WTC11 (cell line): Measurements from ENCODE around the gene TGM2.

ENCODE experiments used
- E2F1 ChIP-seq: sonication (generic); formaldehyde crosslinking; IDR thresholded peaks from 2 replicates; pipeline ENCODE4 v1.8.0; 2022; ENCODE audit warnings: mild to moderate bottlenecking, missing genetic modification reagents
- KAT7 ChIP-seq: sonication (generic); formaldehyde crosslinking; IDR thresholded peaks from 2 replicates; pipeline ENCODE4 v1.8.1; 2023; ENCODE audit warnings: missing genetic modification reagents, mild to moderate bottlenecking, borderline replicate concordance
- MXD4 ChIP-seq: fragments of 250-450 bp; sonication (Bioruptor Pico); IDR thresholded peaks from 2 replicates; pipeline ENCODE4 v1.8.0; 2021; ENCODE audit warnings: mild to moderate bottlenecking, moderate library complexity, borderline replicate concordance
- MYBL2 ChIP-seq: sonication (generic); formaldehyde crosslinking; IDR thresholded peaks from 2 replicates; pipeline ENCODE4 v1.8.1; 2023; ENCODE audit warnings: mild to moderate bottlenecking, moderate library complexity, missing genetic modification reagents
- NFYB ChIP-seq: sonication (generic); formaldehyde crosslinking; conservative IDR thresholded peaks from 2 replicates; pipeline ENCODE4 v1.8.0; 2022; ENCODE audit warnings: low read depth, missing genetic modification reagents

GRCh38 chr20:38143238-38143645 lies 21.8 kb downstream of the TGM2 start:
- no peak for TF ChIP-seq MXD4 (CRISPR knock-in tag)
- TF ChIP-seq E2F1 (CRISPR knock-in tag): no peak
- TF ChIP-seq KAT7 (CRISPR knock-in tag): no peak
- TF ChIP-seq NFYB (CRISPR knock-in tag): no peak
- no peak for TF ChIP-seq MYBL2 (CRISPR knock-in tag)
